HG02870 (cell line): ENCODE data around the gene CARNS1.
"Not testable (repeated sequence)": the region's sequence is repeated elsewhere in the genome, so short reads cannot be mapped to it uniquely, and the experiment has no call there.

Source experiments
- ATAC-seq: cut with Tn5 transposase; IDR thresholded peaks from one replicate; pipeline ENCODE4 v1.9.1; 2021; ENCODE audit warnings: mild to moderate bottlenecking, moderate library complexity; ENCODE audit not compliant: unreplicated experiment

Gene CARNS1

GRCh38 chr11:67395555-67396258 lies 19.8 kb upstream of the CARNS1 start:
- ATAC-seq, result no peak

- ATAC-seq, result no peak
Measured at GRCh38 chr11:67396259-67396581, 19.3 kb upstream of the CARNS1 start.

GRCh38 chr11:67396587-67397389 lies 18.7 kb upstream of the CARNS1 start:
- no peak for ATAC-seq

- no peak for ATAC-seq
Measured at GRCh38 chr11:67397536-67397935, 17.9 kb upstream of the CARNS1 start.

GRCh38 chr11:67397986-67398660 lies 17.4 kb upstream of the CARNS1 start:
- ATAC-seq, result no peak

- no peak for ATAC-seq
Measured at GRCh38 chr11:67398661-67399563, 16.6 kb upstream of the CARNS1 start.

GRCh38 chr11:67400251-67400941 lies 15.1 kb upstream of the CARNS1 start:
- ATAC-seq, result no peak

GRCh38 chr11:67400942-67401494 lies 14.5 kb upstream of the CARNS1 start:
- no peak for ATAC-seq

GRCh38 chr11:67401495-67402191 lies 13.8 kb upstream of the CARNS1 start, which contains the start of gene PPP1CA:
Gene PPP1CA, minus strand, starts transcription at chr11:67401858. Its CDS starts 76 bp downstream, at chr11:67401782.
- ATAC-seq, result peak; percentile 53

- ATAC-seq, result not testable (repeated sequence)
Measured at GRCh38 chr11:67402192-67402839, 13.2 kb upstream of the CARNS1 start.

GRCh38 chr11:67403085-67403484 lies 12.4 kb upstream of the CARNS1 start:
- ATAC-seq, result not testable (repeated sequence)

GRCh38 chr11:67404515-67405195 lies 10.8 kb upstream of the CARNS1 start:
- no peak for ATAC-seq

GRCh38 chr11:67405196-67405567 lies 10.3 kb upstream of the CARNS1 start:
- no peak for ATAC-seq

GRCh38 chr11:67405688-67406339 lies 9.7 kb upstream of the CARNS1 start:
- ATAC-seq, result no peak

GRCh38 chr11:67406420-67406968 lies 9.0 kb upstream of the CARNS1 start:
- no peak for ATAC-seq

- no peak for ATAC-seq
Measured at GRCh38 chr11:67406969-67407687, 8.3 kb upstream of the CARNS1 start.

- ATAC-seq, result no peak
Measured at GRCh38 chr11:67407688-67408163, 7.8 kb upstream of the CARNS1 start.
